ENCODE data around the gene ANXA5.

ANXA5 gene

DNA sequence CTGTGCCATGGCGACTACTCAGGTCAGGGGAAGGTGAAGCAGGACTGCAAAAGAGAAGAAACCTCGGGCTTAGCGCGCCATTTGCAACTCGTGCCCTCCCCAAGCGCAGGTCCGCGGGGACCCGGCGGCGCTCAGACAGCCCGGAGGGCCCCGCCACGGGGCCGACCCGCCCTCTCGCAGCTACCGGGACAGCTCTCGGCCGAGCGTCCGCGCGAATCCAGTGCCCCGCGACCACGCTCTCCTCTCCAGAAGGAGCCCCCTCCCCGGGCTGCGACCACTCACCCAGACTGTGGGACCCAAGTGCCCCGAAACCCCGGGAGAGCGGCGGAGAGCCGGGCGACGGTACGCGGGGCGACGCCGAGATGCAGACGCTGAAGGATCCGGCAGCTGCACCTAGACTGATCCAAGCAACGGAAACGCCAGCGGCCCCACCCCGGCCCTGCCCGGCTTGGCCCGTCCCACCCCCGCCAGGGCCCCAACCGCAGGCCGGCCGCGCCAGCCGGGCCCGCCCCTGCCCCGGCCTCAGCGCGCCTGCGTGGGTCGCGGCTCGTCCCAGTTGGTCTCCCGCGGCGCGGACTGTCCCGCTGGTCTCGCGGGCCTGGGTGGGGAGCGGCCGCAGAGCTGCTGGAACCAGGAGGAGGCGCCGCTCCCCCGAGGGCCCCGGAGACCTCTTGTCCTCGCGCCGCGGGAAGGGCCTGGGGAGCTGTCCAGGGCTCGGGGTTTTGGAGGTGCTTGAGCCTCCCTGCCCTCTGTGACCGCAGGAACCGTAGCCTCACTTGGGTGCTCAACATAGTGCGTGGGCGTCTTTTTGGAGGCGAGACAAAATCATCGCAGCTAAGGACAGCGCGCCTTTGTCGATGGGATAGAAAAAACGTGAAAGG is at the start of gene ANXA5:
ANXA5 (minus strand) TSS at position 400 of the 881 bp plus-strand sequence; CDS start at position 9, 391 bp downstream.
- TF ChIP-seq ZFX (IDR thresholded peaks at IDR 0.05) = peak; percentile 38
- TF ChIP-seq, protein P1, sequence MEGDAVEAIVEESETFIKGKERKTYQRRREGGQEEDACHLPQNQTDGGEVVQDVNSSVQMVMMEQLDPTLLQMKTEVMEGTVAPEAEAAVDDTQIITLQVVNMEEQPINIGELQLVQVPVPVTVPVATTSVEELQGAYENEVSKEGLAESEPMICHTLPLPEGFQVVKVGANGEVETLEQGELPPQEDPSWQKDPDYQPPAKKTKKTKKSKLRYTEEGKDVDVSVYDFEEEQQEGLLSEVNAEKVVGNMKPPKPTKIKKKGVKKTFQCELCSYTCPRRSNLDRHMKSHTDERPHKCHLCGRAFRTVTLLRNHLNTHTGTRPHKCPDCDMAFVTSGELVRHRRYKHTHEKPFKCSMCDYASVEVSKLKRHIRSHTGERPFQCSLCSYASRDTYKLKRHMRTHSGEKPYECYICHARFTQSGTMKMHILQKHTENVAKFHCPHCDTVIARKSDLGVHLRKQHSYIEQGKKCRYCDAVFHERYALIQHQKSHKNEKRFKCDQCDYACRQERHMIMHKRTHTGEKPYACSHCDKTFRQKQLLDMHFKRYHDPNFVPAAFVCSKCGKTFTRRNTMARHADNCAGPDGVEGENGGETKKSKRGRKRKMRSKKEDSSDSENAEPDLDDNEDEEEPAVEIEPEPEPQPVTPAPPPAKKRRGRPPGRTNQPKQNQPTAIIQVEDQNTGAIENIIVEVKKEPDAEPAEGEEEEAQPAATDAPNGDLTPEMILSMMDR (conservative IDR thresholded peaks at IDR 0.05) = peak; percentile 30
- H3K27ac ChIP-seq = peak within 1 kb of the TSS; percentile 90

DNA sequence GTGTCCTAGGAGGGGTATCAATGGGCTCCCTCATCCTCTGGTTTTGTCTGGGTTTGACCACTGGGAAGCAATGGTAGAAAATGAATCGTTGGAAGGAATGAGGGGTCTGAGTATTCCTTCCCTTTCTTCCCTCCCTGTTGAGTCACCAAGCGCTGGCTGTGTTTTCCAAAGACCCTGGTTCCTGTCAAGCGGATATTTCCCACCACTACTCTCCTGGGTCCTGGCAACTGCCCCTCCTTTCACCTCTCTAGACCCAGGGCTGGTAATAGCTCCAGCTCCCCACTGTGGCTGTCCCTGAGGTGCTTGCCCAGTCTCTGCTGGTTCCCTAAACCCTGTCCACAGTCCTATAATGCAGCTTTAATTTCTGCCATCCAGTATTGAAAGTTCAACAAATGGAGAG is 46.0 kb upstream of the ANXA5 start:
- H3K27ac ChIP-seq = no peak overlapping the region
- no peak for TF ChIP-seq ZFX (IDR thresholded peaks at IDR 0.05)
- TF ChIP-seq, protein P1 (conservative IDR thresholded peaks at IDR 0.05) = no peak

DNA sequence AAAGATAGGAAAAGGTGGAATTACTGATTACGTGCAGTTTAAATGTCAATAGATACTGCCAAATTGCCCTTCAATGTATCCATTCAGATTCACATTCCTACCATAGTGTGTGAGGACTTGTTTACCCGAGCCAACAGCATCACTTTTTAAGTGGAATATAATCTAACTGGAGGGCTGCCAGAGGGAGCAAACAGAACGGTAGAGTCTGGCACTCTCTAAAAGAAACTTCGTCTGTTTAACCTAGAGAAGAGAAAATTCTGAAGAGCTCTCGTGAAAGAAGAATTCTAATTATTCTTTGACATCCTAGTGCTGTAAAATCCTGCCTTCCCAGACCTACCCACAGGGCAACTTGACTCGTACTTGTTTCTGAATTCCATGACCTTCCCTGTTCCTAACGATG is 45.0 kb upstream of the ANXA5 start:
- TF ChIP-seq, protein P1 (conservative IDR thresholded peaks at IDR 0.05) = no peak
- TF ChIP-seq ZFX (IDR thresholded peaks at IDR 0.05) = no peak

DNA sequence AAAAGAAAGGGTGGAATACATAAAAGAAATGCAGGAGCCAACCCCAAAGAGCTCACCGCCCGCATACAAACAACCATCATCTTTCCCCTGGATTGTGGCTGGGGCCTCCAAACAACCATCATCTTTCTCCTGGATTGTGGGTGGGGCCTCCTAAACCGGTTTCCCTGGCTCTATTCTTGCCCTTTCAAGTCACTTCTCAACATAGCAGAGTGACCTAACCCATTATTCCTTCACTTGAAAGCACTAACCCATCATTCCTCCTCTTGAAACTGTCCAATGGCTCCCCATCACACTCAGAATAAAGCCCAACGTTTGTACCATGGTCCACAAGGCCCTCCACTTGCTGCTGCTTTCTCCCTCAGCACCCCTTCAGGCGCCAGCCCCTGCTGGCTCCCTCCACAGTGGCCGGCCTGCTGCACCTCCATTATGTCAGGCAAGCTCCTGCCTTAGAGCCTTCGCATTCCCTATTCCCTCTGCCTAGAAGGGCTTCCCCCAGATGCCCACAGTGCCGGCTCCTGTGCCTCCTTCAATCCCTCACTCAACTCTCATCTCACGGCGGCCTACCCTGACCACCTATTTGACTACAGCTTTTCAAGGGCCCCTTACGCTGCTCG is 44.1 kb upstream of the ANXA5 start:
- no peak overlapping the region for H3K27ac ChIP-seq
- no peak for TF ChIP-seq ZFX (IDR thresholded peaks at IDR 0.05)

More for the DNA sequence above, 45.0 kb upstream of the ANXA5 start:
- H3K27ac ChIP-seq = no peak overlapping the region

DNA sequence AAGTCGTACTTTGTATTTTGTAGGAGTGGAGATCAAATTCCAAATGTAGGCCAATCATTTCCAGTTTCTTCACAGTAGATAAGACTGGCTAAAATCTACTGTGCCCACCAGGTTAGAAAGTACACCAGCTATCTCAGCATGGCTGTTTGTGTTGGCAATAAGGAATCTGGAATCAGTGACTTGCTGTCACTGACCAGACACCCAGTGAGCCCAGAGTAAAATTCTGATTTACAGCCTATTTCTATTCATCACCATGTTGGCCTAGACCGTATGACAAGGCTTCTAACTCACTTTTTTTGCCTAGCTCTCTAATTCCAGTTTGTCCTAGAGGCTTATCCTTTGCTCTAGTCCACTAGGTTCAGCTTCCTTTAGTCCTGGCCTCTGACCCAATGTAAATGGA is 42.8 kb upstream of the ANXA5 start:
- TF ChIP-seq, protein P1 (conservative IDR thresholded peaks at IDR 0.05) = no peak
- no peak for TF ChIP-seq ZFX (IDR thresholded peaks at IDR 0.05)
- H3K27ac ChIP-seq = no peak overlapping the region

DNA sequence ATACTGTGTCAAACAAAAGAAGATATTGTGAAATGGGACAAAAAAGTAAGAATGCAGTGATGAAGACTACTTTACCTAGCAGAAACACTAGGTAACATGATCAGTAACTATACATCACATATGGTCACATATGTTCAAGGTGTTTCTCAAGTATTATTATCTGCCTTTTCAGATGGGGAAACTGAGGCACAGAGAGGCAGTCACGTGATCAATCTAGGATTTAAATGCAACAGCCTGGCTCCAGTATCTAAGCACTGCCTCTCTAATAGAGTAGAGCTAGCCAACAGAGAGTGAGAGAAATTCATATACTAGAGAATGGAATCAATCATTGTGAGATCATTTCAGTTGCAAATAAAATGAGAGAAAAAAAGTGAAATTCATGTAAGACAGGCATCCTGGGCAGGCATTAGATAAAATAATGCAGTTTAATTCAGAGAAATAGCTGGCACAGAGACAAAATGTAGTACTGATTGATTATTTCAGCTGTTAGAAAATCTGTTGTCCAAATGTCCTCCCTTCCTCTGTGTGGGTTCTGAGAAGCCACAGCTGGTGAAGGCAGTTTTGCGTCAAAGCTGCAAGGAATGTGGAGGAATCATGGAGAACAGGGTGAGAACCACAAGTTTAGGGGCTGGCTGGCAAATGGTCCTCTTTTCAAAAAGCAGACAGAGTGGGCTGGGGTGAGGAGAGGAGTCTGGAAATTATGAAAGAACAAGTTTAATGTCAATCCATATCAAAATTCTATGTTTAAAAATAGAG is 42.2 kb upstream of the ANXA5 start:
- no peak overlapping the region for H3K27ac ChIP-seq
- TF ChIP-seq, protein P1 (conservative IDR thresholded peaks at IDR 0.05) = no peak
- no peak for TF ChIP-seq ZFX (IDR thresholded peaks at IDR 0.05)

DNA sequence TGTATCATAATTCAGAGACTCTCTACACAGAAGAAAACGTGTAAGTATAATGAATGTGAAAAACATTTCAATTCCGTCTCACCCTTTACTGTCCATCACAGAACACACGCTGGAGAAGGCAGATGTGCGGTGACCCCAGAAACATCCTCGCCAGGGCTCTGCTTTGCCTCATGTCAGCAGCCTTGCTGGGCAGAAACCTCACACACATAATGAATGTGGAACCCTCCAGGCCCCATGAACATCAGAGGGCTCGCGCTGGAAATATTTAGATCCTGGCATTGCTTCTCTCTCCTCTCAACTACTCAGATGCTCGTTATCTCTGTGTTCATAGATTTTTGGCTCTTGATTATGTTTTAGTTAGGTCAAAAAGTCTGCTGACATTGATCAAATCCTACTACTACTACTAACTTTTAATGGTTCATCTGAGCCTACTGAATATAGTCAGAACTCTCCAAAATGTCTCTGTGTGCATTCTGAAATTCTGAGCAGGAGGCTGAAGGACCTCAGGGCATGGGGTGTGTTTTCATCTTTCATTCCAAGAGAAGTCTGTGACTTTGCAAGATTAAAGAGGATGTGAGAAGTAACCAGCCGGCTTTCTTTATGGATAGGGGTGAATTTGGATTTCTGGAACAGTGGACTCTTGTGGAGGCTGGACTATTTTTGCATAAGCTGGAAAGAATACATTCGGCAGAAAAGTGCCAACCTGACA is 41.2 kb upstream of the ANXA5 start:
- no peak for TF ChIP-seq ZFX (IDR thresholded peaks at IDR 0.05)
- H3K27ac ChIP-seq = no peak overlapping the region

Data from C4-2B (cell line).